Esophagus squamous epithelium (tissue), 4 donors: ENCODE data around the gene DIABLO.

Experiments used
- CTCF ChIP-seq, 6 experiments: fragments of 450-650 bp in 4 of 6; fragments of 200-600 bp in 2 of 6; sonication (generic) in 2 of 6; IDR thresholded peaks; one replicate each; pipeline ENCODE4 v1.5.1; 2016 to 2019; ENCODE audit warnings: antibody characterized with exemption in 6 of 6, mild to moderate bottlenecking in 4 of 6, moderate library complexity in 4 of 6
- POLR2A ChIP-seq, 4 donors: fragments of 450-650 bp; IDR thresholded peaks; one replicate each; pipeline ENCODE4 v1.6.1; 2017; ENCODE audit warnings: antibody characterized with exemption in 4 of 4, mild to moderate bottlenecking in 4 of 4, moderate library complexity in 3 of 4

- TF ChIP-seq CTCF (IDR thresholded peaks at IDR 0.05): no peak
- no peak for TF ChIP-seq POLR2A (IDR thresholded peaks at IDR 0.05)
Observed at GRCh38 chr12:122243965-122244364, 18.1 kb upstream of the DIABLO start.
